CMK (cell line): ENCODE data around the gene GRB2.
A peak's percentile ranks its signal among the peaks of the same experiment; 100 is the strongest.
"Not testable (repeated sequence)": the region's sequence is repeated elsewhere in the genome, so short reads cannot be mapped to it uniquely, and the experiment has no call there.

Experiments used
- DNase-seq: peaks from one replicate; pipeline ENCODE4 v3.0.0-alpha.2; 2010; ENCODE audit warnings: low read depth

Gene GRB2

GRCh38 chr17:75318211-75318610 lies 87.3 kb downstream of the GRB2 start:
- DNase-seq = no peak

GRCh38 chr17:75317671-75318070 lies 87.8 kb downstream of the GRB2 start:
- DNase-seq = no peak

GRCh38 chr17:75316253-75316652 lies 89.2 kb downstream of the GRB2 start:
- no peak for DNase-seq

- no peak for DNase-seq
Observed at GRCh38 chr17:75315541-75316243, 89.8 kb downstream of the GRB2 start.

- DNase-seq = no peak
Observed at GRCh38 chr17:75313941-75314551, 91.4 kb downstream of the GRB2 start.

GRCh38 chr17:75308732-75309629 lies 96.5 kb downstream of the GRB2 start:
- no peak for DNase-seq

- no peak for DNase-seq
Observed at GRCh38 chr17:75307957-75308731, 97.3 kb downstream of the GRB2 start.

GRCh38 chr17:75301502-75302206 lies 103.8 kb downstream of the GRB2 start:
- DNase-seq = no peak

GRCh38 chr17:75301049-75301448 lies 104.4 kb downstream of the GRB2 start:
- DNase-seq = no peak

- no peak for DNase-seq
Observed at GRCh38 chr17:75300280-75300679, 105.2 kb downstream of the GRB2 start.

GRCh38 chr17:75295201-75296158 lies 110.0 kb downstream of the GRB2 start:
- no peak for DNase-seq

GRCh38 chr17:75292810-75293448 lies 112.5 kb downstream of the GRB2 start:
- not testable (repeated sequence) for DNase-seq

- DNase-seq = no peak
Observed at GRCh38 chr17:75289832-75290337, 115.6 kb downstream of the GRB2 start.

GRCh38 chr17:75289115-75289831 lies 116.2 kb downstream of the GRB2 start, which contains the start of gene SLC25A19:
SLC25A19 (minus strand) TSS chr17:75289433; CDS start chr17:75286764, 2,669 bp downstream.
- peak; percentile 99 for DNase-seq

GRCh38 chr17:75288770-75289114 lies 116.7 kb downstream of the GRB2 start:
- no peak for DNase-seq

GRCh38 chr17:75288359-75288758 lies 117.1 kb downstream of the GRB2 start:
- no peak for DNase-seq

- no peak for DNase-seq
Observed at GRCh38 chr17:75287221-75287620, 118.3 kb downstream of the GRB2 start.

- DNase-seq = no peak
Observed at GRCh38 chr17:75285123-75285522, 120.4 kb downstream of the GRB2 start.

- DNase-seq = not testable (repeated sequence)
Observed at GRCh38 chr17:75280189-75280588, 125.3 kb downstream of the GRB2 start.
